Testis (tissue), 3 donors: ENCODE results near the gene C22orf39. TPM values are rescaled to one million over a fixed set of nuclear protein-coding genes. Genes with fewer than 3 reads are reported as not detected.

Experiments used
- DNase-seq: peaks from one replicate; pipeline ENCODE4 v3.0.0-alpha.2; 2019
- H3K27ac ChIP-seq, 2 donors: fragments of 200-600 bp; sonication (generic); one replicate each; pipeline ENCODE4 v1.5.1; 2019
- H3K27me3 ChIP-seq: fragments of 200-600 bp; sonication (generic); one replicate; pipeline ENCODE4 v1.5.1; 2019
- H3K36me3 ChIP-seq: fragments of 200-600 bp; sonication (generic); one replicate; pipeline ENCODE4 v1.5.1; 2017; ENCODE audit warnings: low read depth; ENCODE audit errors: missing control alignments
- H3K4me1 ChIP-seq: fragments of 200-600 bp; sonication (generic); one replicate; pipeline ENCODE4 v1.5.1; 2019
- H3K4me3 ChIP-seq, 2 donors: fragments of 200-600 bp; sonication (generic); one replicate each; pipeline ENCODE4 v1.5.1; 2017 to 2019
- H3K9me3 ChIP-seq: fragments of 200-600 bp; sonication (generic); one replicate; pipeline ENCODE4 v1.5.1; 2017
- CTCF ChIP-seq, 3 experiments: fragments of 450-650 bp in 2 of 3; fragments of 200-600 bp in 1 of 3; sonication (generic) in 1 of 3; IDR thresholded peaks; one replicate each; pipeline ENCODE4 v1.5.1; 2016 to 2019; ENCODE audit warnings: antibody characterized with exemption in 3 of 3, mild to moderate bottlenecking in 2 of 3, moderate library complexity in 1 of 3
- POLR2A ChIP-seq: fragments of 450-650 bp; IDR thresholded peaks from one replicate; pipeline ENCODE4 v1.6.1; 2017; ENCODE audit warnings: antibody characterized with exemption, mild to moderate bottlenecking, moderate library complexity
- WGBS, 2 donors: methylation state at CpG; one replicate each; pipeline ENCODE4 v1.1.5; 2018; 5-methylcytosine and 5-hydroxymethylcytosine counted together
- intact Hi-C: fragments of 100-400 bp; cut with DNase I; formaldehyde crosslinking; loops from one replicate; pipeline ENCODE4 v1.15.1; 2023; ENCODE audit warnings: low total_unique reads
- polyA plus RNA-seq: library from polyadenylated mRNA; stranded (reverse); fragments of 350-450 nt; fragmentation: Illumina TruSeq; extraction: RNeasy Lipid Tissue Mini Kit (QIAGEN cat#74804); gene quantifications from one replicate; pipeline ENCODE4 v1.2.3, GENCODE V29; 2014; ENCODE audit warnings: low read depth, low replicate concordance; ENCODE audit not compliant: insufficient read depth
- total RNA-seq, 2 donors: library from RNA; depleted of rRNA; stranded (reverse); fragments of >200 nt; gene quantifications; one replicate each; pipeline ENCODE4 v1.2.3, GENCODE V29; 2016

The C22orf39 gene
- total and polyA plus RNA-seq, 3 donors from 2014 or later = 38.7 to 64.1 (median 60.9) TPM

GRCh38 chr22:19463491-19464469, 16.3 kb upstream of the C22orf39 start:
- Histone ChIP-seq H3K36me3 (no peaks in the 10 kb centered on the region), H3K27ac (no peak overlapping the region), H3K4me3 (no peak overlapping the region), H3K9me3 (no peaks in the 10 kb centered on the region), H3K27me3 (no peaks in the 10 kb centered on the region), H3K4me1 (no peaks in the 10 kb centered on the region)
- intact Hi-C loops = no loop called here
- no peak for TF ChIP-seq POLR2A
- TF ChIP-seq CTCF (IDR thresholded peaks at IDR 0.05) = no peak
- no peak for DNase-seq
- 71 to 80% methylated on average over 7 of the region's 7 CpGs for WGBS, 2 donors

- WGBS, 2 donors = 94 to 97% methylated on average over 1 of the region's 1 CpG
- TF ChIP-seq CTCF (IDR thresholded peaks at IDR 0.05) (no peak), POLR2A (no peak)
- DNase-seq = no peak
- H3K4me1 ChIP-seq = no peaks in the 10 kb centered on the region
- no peaks in the 10 kb centered on the region for H3K9me3 ChIP-seq
- H3K27me3 ChIP-seq = no peaks in the 10 kb centered on the region
- no peaks in the 10 kb centered on the region for H3K36me3 ChIP-seq
- H3K27ac ChIP-seq = no peak overlapping the region
- no peak overlapping the region for H3K4me3 ChIP-seq
- intact Hi-C loops = no loop called here
These were observed 15.5 kb upstream of the C22orf39 start for GRCh38 chr22:19463008-19463407.

- Histone ChIP-seq H3K4me1 (no peaks in the 10 kb centered on the region), H3K27me3 (no peaks in the 10 kb centered on the region), H3K9me3 (no peaks in the 10 kb centered on the region), H3K4me3 (no peak overlapping the region), H3K27ac (no peak overlapping the region), H3K36me3 (no peaks in the 10 kb centered on the region)
- TF ChIP-seq POLR2A = no peak
- DNase-seq = no peak
- intact Hi-C loops = no loop called here
- WGBS, 2 donors = 85 to 98% methylated on average over 1 of the region's 1 CpG
These were observed 14.0 kb upstream of the C22orf39 start for GRCh38 chr22:19461506-19461905.

GRCh38 chr22:19460036-19460435, 12.5 kb upstream of the C22orf39 start:
- intact Hi-C loops = no loop called here
- no peaks in the 10 kb centered on the region for H3K4me1 ChIP-seq
- WGBS, 2 donors = 81 to 85% methylated on average over 2 of the region's 2 CpGs
- TF ChIP-seq POLR2A = no peak
- H3K27me3 ChIP-seq = no peaks in the 10 kb centered on the region
- no peak overlapping the region for H3K4me3 ChIP-seq
- no peaks in the 10 kb centered on the region for H3K9me3 ChIP-seq
- no peak overlapping the region for H3K27ac ChIP-seq
- H3K36me3 ChIP-seq = no peaks in the 10 kb centered on the region
- no peak for DNase-seq

- H3K27me3 ChIP-seq = no peaks in the 10 kb centered on the region
- H3K27ac ChIP-seq = no peak overlapping the region
- no peaks in the 10 kb centered on the region for H3K9me3 ChIP-seq
- no peak overlapping the region for H3K4me3 ChIP-seq
- intact Hi-C loops = no loop called here
- H3K4me1 ChIP-seq = no peaks in the 10 kb centered on the region
- H3K36me3 ChIP-seq = no peaks in the 10 kb centered on the region
- DNase-seq = no peak
- 94 to 97% methylated on average over 8 of the region's 8 CpGs for WGBS, 2 donors
- TF ChIP-seq POLR2A = no peak
These were observed 10.4 kb upstream of the C22orf39 start for GRCh38 chr22:19457828-19458428.

GRCh38 chr22:19456541-19456940, 9.0 kb upstream of the C22orf39 start:
- H3K27me3 ChIP-seq = no peaks in the 10 kb centered on the region
- H3K9me3 ChIP-seq = no peaks in the 10 kb centered on the region
- intact Hi-C loops = no loop called here
- H3K36me3 ChIP-seq = no peaks in the 10 kb centered on the region
- WGBS, 2 donors = 90 to 95% methylated on average over 10 of the region's 10 CpGs
- TF ChIP-seq POLR2A (no peak), CTCF (IDR thresholded peaks at IDR 0.05) (no peak)
- no peak for DNase-seq
- H3K27ac ChIP-seq = no peak overlapping the region
- H3K4me1 ChIP-seq = no peaks in the 10 kb centered on the region
- no peak overlapping the region for H3K4me3 ChIP-seq
